IgD-negative memory B cell (primary cell): Measurements from ENCODE around the gene OR1F1. TPM values are rescaled to one million over a fixed set of nuclear protein-coding genes. Genes with fewer than 3 reads are reported as not detected.
A peak's percentile ranks its signal among the peaks of the same experiment; 100 is the strongest.

Source experiments
- H3K27ac Mint-ChIP-seq, 3 donors: one replicate each; pipeline ENCODE4 v1.8.0; 2020 to 2022; ENCODE audit warnings: mild to moderate bottlenecking in 3 of 3, mixed read lengths in 3 of 3, moderate library complexity in 1 of 3
- H3K27me3 Mint-ChIP-seq: one replicate; pipeline ENCODE4 v1.8.0; 2021; ENCODE audit warnings: mixed read lengths
- H3K36me3 Mint-ChIP-seq: one replicate; pipeline ENCODE4 v1.8.0; 2020; ENCODE audit warnings: mild to moderate bottlenecking, mixed read lengths
- H3K4me1 Mint-ChIP-seq, 3 donors: one replicate each; pipeline ENCODE4 v1.8.0; 2020 to 2022; ENCODE audit warnings: mixed read lengths in 3 of 3, mild to moderate bottlenecking in 1 of 3
- H3K4me3 Mint-ChIP-seq, 4 donors: one replicate each; pipeline ENCODE4 v1.8.0; 2020 to 2022; ENCODE audit warnings: mild to moderate bottlenecking in 4 of 4, mixed read lengths in 4 of 4, moderate library complexity in 3 of 4
- H3K9me3 Mint-ChIP-seq, 3 donors: one replicate each; pipeline ENCODE4 v1.8.0; 2020 to 2021; ENCODE audit warnings: mixed read lengths in 3 of 3, mild to moderate bottlenecking in 1 of 3
- polyA plus RNA-seq: library from polyadenylated mRNA; unstranded; fragments of 300-500 nt; fragmentation: Illumina TruSeq; gene quantifications from one replicate; pipeline ENCODE4 v1.2.3, GENCODE V29; 2021

Gene OR1F1
- polyA plus RNA-seq, 1 donor from 2014 or later: not detected

DNA sequence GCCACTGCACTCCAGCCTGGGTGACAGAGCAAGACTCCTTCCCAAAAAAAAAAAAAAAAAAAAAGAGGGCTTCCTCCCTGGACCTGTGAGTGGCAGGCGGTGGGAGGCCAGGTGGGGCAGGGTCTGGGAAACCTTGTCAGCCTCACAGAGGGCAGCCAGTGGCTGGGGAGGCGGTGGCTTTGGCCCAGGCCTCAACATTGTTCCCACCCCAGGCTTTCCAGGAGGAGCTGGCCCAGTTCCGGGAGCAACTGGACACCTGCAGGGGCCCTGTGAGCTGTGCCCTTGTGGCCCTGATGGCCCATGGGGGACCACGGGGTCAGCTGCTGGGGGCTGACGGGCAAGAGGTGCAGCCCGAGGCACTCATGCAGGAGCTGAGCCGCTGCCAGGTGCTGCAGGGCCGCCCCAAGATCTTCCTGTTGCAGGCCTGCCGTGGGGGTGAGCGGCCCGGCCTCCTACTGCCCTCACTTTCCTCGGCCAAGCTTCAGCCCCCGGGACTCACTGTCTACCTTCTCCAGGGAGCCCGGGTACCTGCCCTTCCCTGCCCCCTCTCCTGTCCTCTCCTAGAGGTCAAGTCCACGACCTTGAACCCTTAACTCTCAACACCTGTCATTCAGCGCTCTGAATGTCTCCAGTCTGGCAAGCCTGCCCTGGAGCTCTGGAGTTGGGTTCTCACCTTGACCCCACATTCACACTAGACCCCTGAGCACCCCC, 40.8 kb upstream of the OR1F1 start:
- Mint-ChIP-seq H3K4me1 (peaks cover 7 to 17% (median 12%) of the 10 kb centered on the region in 3 donors), H3K36me3 (no peaks in the 10 kb centered on the region), H3K27ac (no peak overlapping the region), H3K4me3 (no peak overlapping the region), H3K27me3 (peaks cover 1% of the 10 kb centered on the region), H3K9me3 (peaks cover 0 to 3% (median 0%) of the 10 kb centered on the region in 3 donors)

DNA sequence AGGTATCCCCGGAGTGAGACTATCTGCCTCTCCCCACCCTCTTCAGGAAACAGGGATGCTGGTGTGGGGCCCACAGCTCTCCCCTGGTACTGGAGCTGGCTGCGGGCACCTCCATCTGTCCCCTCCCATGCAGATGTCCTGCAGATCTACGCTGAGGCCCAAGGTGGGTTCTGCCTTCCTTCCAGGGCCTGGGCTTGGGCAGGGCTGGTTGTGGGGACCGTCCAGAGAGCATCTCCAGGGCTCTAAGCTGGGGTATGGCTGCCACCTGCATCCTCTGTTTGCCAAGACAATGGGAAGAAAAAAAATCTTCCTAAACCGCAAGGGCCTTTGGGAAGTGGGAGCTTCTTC, 40.3 kb upstream of the OR1F1 start:
- no peak overlapping the region for H3K4me3 Mint-ChIP-seq
- H3K27ac Mint-ChIP-seq: no peak overlapping the region
- peaks cover 1% of the 10 kb centered on the region for H3K27me3 Mint-ChIP-seq
- peaks cover 0 to 7% (median 0%) of the 10 kb centered on the region in 3 donors for H3K9me3 Mint-ChIP-seq
- H3K36me3 Mint-ChIP-seq: no peaks in the 10 kb centered on the region
- peaks cover 12 to 21% (median 17%) of the 10 kb centered on the region in 3 donors for H3K4me1 Mint-ChIP-seq

DNA sequence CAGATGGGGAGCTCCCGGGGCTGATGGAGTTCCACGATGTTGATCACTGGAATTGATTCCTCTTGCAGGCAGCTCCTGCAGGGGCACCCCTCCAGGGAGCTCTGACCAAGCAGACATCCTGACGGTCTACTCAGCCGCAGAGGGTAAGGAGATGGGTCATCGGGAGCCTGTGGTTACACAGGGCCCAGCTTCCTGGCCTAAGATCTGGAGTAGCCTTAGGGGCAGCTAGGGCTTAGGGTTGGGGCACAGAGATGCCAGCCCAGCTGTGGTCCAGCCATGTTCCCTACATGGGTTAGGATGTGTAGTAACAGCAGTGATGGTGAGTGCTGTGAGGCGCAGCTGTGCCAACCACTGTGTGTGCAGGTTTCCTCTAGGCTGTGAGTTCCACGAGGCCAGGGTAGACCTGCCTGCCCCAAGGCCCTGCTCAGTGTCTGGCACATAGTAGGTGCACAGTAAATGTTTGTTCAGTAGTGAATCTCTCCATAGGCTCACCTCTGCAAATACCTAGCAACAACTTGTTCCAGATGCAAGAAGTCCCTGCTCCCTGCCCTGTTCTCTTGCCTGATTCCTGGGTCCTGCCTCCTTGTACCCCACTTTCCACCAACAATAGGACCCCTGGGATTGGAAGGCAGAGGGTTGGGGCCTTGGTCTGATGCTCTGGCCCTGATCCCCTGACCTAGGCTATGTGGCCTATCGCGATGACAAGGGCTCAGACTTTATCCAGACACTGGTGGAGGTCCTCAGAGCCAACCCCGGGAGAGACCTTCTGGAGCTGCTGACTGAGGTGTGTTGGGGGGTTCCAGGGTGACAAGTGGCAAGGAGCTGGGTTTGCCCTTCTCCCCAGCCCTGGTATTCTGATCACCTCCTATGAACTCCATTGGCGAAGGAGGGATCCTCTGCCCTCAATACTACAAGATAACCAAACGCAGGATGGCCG, 39.5 kb upstream of the OR1F1 start:
- H3K4me1 Mint-ChIP-seq: peaks cover 14 to 22% (median 19%) of the 10 kb centered on the region in 3 donors
- H3K4me3 Mint-ChIP-seq: peak overlapping the region; percentile 77 to 100 (median 88)
- peak overlapping the region in 2 of 3 donors; percentile 35 to 91 for H3K27ac Mint-ChIP-seq
- peaks cover 1% of the 10 kb centered on the region for H3K27me3 Mint-ChIP-seq
- no peaks in the 10 kb centered on the region for H3K36me3 Mint-ChIP-seq
- H3K9me3 Mint-ChIP-seq: peaks cover 0 to 7% (median 0%) of the 10 kb centered on the region in 3 donors

DNA sequence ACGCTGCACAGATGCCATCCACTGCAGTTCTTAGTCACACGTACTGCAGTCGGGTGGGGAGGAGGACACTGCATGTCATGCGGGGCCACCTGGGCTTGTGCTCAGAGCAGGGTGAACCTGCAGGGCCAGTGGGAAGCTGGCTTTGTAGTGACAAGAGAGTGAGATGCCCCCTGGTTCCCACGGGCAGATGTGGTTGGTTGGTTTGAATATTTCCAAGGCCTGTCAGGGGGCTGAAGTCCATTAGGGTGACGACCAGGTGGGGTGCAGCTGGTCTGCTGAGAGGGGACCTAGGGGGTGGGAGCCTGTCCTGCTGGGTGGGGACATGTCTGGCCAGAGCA, 38.8 kb upstream of the OR1F1 start:
- Mint-ChIP-seq H3K27me3 (peaks cover 1% of the 10 kb centered on the region), H3K4me1 (peaks cover 14 to 22% (median 19%) of the 10 kb centered on the region in 3 donors)

DNA sequence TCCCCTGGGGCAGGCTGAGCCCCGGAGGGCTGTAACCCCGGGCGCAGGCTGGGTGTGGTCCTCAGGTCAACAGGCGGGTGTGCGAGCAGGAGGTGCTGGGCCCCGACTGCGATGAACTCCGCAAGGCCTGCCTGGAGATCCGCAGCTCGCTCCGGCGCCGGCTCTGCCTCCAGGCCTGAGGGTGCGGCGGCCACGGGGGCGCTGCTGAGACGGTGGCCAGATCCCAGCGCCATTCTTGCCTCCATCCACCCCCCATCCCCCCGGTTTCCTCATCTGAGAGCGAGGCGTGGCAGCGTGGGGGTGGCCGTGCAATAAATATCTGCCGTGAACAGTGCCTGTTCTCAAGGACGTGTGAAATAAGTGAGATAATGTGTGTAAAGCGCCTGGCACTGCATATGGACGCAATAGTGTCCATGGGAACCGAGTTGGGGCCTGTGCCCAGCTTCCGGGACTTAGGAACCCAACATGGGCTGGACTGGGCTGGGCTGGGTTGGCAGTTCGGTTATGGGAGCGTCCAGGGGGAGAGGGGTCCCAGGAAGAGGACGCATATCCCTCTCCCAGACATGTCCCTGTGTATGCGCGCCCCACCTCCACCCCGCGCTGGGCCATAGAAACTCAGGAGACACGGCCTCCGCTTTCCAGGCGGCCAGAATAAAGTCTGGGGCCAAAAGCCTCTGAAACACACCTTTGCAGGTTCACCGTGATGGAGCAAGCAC, 38.2 kb upstream of the OR1F1 start:
- peaks cover 1% of the 10 kb centered on the region for H3K27me3 Mint-ChIP-seq
- peaks cover 0 to 8% (median 0%) of the 10 kb centered on the region in 3 donors for H3K9me3 Mint-ChIP-seq
- peak overlapping the region; percentile 85 to 100 (median 94) for H3K4me3 Mint-ChIP-seq
- peaks cover 14 to 22% (median 19%) of the 10 kb centered on the region in 3 donors for H3K4me1 Mint-ChIP-seq
- peak overlapping the region; percentile 86 to 100 (median 98) for H3K27ac Mint-ChIP-seq
- H3K36me3 Mint-ChIP-seq: no peaks in the 10 kb centered on the region

More for the DNA sequence above, 38.8 kb upstream of the OR1F1 start:
- Mint-ChIP-seq H3K36me3 (no peaks in the 10 kb centered on the region), H3K27ac (peak overlapping the region in 2 of 3 donors; percentile 35 to 91), H3K9me3 (peaks cover 0 to 7% (median 0%) of the 10 kb centered on the region in 3 donors), H3K4me3 (peak overlapping the region; percentile 77 to 100 (median 88))

DNA sequence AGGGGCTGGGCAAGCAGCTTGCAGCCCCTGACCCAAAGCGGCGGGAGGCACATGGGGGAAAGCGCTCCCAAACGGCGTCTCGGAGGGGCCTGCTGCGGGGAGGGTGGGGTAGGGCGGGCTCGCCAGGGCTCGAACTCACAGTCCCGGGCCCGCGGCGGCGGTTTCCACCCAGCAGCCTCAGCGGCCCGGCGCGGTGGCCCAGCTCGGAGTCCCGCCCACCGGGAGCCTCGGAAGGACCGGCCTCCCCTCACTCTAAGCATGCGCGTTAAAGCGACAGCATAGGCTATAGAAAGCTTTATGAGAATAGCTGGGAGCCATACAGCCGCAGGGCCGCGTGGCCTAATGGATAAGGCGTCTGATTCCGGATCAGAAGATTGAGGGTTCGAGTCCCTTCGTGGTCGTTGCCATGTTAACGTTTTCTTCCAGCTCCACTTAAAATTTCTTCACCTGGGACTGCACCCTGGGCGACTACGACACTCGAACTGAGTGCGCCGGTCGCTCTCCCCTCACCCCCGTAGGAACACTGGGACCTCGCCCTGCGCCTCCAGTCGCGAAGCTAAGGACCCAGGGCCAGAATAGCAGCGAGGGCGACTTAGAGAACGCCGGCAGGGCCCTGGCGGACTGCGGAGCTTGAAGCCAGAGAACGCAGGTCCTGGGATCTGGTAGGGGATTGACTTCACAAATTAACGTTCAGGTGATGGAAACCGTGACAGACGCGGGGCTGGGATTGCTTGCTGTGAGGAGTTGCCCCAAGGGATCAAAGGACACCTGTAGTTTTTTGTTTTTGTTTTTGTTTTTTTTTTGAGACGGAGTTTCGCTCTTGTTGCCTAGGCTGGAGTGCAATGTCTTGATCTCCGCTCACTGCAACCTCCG, 37.4 kb upstream of the OR1F1 start:
- peak overlapping the region; percentile 85 to 100 (median 96) for H3K4me3 Mint-ChIP-seq
- H3K9me3 Mint-ChIP-seq: peaks cover 0 to 10% (median 0%) of the 10 kb centered on the region in 3 donors
- peaks cover 1% of the 10 kb centered on the region for H3K27me3 Mint-ChIP-seq
- H3K36me3 Mint-ChIP-seq: no peaks in the 10 kb centered on the region
- H3K27ac Mint-ChIP-seq: peak overlapping the region; percentile 93 to 100 (median 98)
- H3K4me1 Mint-ChIP-seq: peaks cover 14 to 26% (median 22%) of the 10 kb centered on the region in 3 donors

DNA sequence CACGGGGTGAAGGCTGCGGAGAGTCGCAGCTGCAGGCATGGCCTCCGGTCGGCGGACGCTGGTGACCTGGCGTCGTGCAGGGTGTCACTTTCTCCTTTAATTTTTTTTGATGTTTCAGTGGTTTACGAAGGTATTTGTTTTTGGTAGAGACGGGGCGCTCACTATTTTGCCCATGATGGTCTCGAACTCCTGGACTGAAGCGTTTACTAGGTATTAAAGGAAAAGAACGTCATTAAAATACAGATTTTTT, 36.1 kb upstream of the OR1F1 start:
- no peaks in the 10 kb centered on the region for H3K36me3 Mint-ChIP-seq
- peaks cover 14 to 27% (median 22%) of the 10 kb centered on the region in 3 donors for H3K4me1 Mint-ChIP-seq
- H3K9me3 Mint-ChIP-seq: peaks cover 0 to 10% (median 0%) of the 10 kb centered on the region in 3 donors
- peaks cover 1% of the 10 kb centered on the region for H3K27me3 Mint-ChIP-seq
- H3K4me3 Mint-ChIP-seq: peak overlapping the region; percentile 76 to 96 (median 90)
- H3K27ac Mint-ChIP-seq: peak overlapping the region; percentile 95 to 100 (median 99)

DNA sequence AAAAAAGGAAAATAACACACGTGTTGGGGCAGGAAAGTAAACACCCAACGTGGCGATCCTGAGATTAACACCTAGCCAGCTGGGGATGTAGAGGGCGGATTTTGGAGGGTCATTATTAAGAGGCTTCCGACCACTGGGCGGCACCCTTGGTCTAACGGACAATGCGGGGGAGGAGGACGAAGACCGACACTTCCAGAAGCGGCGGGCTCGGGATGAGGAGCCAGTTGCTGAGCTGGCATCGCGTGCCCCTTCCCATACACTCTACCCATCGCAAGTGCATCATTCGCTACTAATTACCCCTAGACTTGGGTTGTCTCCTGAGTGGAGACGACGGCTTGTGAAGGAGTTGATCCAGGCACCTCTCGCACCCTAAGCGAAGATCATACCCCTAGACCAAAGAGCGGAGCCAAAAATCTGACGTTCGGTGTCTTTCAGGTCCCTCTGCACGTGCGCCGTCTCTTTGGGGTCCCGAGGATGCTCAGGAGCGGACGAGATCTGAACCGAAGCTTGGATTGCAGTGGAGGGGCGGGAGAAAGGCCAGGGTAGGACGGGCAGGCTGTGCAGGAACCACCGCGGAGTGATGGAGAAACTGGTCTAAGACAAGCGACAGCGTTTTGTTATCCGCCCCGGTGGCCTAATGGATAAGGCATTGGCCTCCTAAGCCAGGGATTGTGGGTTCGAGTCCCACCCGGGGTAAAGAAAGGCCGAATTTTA, 35.6 kb upstream of the OR1F1 start:
- Mint-ChIP-seq H3K27me3 (peaks cover 1% of the 10 kb centered on the region), H3K27ac (peak overlapping the region; percentile 95 to 100 (median 99)), H3K4me1 (peaks cover 14 to 32% (median 22%) of the 10 kb centered on the region in 3 donors), H3K36me3 (no peaks in the 10 kb centered on the region), H3K9me3 (peaks cover 0 to 10% (median 0%) of the 10 kb centered on the region in 3 donors), H3K4me3 (peak overlapping the region; percentile 76 to 96 (median 90))

DNA sequence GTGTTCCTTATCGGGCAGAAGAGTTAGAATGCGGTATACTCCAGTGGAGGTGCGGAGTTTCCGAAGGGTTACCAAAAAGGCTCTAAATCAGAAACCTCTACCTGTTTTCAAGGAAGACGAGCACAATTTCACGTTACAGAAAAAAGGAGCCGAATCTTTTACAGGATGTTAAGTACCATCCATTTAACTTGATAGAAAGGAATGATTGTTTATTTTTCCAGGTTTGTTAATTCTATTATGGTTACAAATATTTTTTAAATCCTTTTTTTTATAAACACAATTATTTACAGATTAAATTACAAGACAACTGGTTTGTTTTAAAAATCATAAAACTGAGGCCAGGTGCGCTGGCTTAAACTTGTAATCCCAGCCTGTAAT, 35.0 kb upstream of the OR1F1 start:
- Mint-ChIP-seq H3K27ac (peak overlapping the region; percentile 95 to 100 (median 99)), H3K36me3 (no peaks in the 10 kb centered on the region), H3K4me3 (peak overlapping the region; percentile 76 to 96 (median 90)), H3K27me3 (peaks cover 1% of the 10 kb centered on the region), H3K9me3 (peaks cover 0 to 10% (median 0%) of the 10 kb centered on the region in 3 donors), H3K4me1 (peaks cover 18 to 37% (median 25%) of the 10 kb centered on the region in 3 donors)

DNA sequence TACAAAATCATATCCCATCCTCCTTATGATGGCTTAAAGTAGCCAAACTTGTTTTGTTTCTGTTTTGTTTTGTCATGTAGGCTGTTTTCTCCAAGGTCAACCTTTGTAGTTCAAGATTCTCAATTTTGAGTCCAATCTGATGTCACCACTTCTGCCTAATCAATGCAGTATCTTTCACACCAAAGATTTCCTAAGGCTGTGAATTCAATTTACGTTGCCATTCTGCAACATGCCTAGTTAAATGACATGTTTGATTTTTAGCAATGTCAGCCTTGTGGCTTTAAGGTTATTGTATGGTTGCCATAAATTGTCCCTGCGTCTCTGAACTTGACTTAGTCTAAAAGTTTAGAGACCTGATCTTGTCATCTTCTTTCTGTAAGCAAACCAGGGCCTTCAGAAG, 32.8 kb upstream of the OR1F1 start:
- peaks cover 0 to 12% (median 0%) of the 10 kb centered on the region in 3 donors for H3K9me3 Mint-ChIP-seq
- H3K4me3 Mint-ChIP-seq: peak overlapping the region in 2 of 4 donors; percentile 53 to 100
- H3K4me1 Mint-ChIP-seq: peaks cover 21 to 44% (median 24%) of the 10 kb centered on the region in 3 donors
- H3K27me3 Mint-ChIP-seq: peaks cover 1% of the 10 kb centered on the region
- peak overlapping the region in 2 of 3 donors; percentile 44 to 99 for H3K27ac Mint-ChIP-seq
- H3K36me3 Mint-ChIP-seq: no peaks in the 10 kb centered on the region

DNA sequence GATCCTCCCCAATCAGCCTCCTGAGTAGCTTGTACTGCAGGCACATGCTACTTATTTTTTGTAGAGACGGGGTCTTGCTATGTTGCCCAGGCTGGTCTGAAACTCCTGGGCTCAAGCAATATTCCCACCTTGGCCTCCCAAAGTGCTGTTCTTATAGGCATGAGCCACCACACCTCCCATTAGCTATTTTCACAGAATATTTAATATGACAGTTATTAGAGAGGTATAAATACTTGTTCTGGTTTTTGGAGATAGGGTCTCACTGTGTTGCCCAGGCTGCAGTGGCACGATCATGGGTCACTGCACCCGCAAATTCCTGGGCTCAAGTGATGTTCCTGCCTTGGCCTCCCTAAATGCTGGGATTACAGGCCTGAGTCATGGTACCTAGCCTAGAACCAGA, 32.0 kb upstream of the OR1F1 start:
- Mint-ChIP-seq H3K4me3 (peak overlapping the region in 1 of 4 donors; percentile 100), H3K36me3 (no peaks in the 10 kb centered on the region), H3K4me1 (peaks cover 16 to 39% (median 22%) of the 10 kb centered on the region in 3 donors), H3K9me3 (peaks cover 0 to 12% (median 0%) of the 10 kb centered on the region in 3 donors), H3K27me3 (no peaks in the 10 kb centered on the region), H3K27ac (peak overlapping the region in 1 of 3 donors; percentile 99)

DNA sequence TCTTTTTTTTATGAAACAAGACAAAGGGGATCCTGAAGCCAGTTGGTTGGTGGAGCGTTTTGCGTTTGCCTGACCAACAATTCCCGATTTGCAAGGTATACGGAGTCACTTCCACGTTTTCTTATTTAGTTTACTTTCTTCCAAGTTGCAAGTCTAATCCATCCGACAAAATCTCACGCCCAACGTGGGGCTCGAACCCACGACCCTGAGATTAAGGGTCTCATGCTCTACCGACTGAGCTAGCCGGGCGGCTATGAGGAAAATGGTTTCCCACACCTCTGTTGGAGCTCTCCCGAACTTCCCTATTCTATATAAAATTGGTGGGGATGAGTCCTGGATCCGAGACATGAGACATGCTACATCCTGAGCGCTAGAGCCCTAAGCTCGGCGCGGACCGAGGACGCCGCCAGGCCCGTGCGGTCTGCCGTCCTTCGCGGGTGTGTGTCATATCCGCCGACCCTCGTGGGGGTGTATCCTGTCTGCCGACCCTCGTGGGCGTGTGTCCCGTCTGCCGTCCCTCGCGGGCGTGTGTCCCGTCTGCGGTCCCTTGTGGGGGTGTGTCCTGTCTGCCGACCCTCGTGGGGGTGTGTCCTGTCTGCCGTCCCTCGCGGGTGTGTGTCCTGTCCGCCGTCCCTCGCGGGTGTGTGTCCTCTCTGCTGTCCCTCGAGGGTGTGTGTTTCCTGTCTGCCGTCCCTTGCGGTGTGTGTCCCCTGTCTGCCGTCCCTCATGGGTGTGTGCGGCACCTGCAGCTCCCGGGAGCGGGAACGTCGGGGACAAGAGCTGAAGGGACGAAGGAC, 30.6 kb upstream of the OR1F1 start:
- Mint-ChIP-seq H3K36me3 (no peaks in the 10 kb centered on the region), H3K4me1 (peaks cover 9 to 30% (median 16%) of the 10 kb centered on the region in 3 donors), H3K4me3 (peak overlapping the region; percentile 82 to 100 (median 92)), H3K9me3 (peaks cover 0 to 6% (median 0%) of the 10 kb centered on the region in 3 donors), H3K27ac (peak overlapping the region; percentile 92 to 99 (median 93)), H3K27me3 (no peaks in the 10 kb centered on the region)
